ENCODE data around the gene NHERF2.

The NHERF2 gene

GRCh38 chr16:1991135-1991551 is 35.6 kb upstream of the NHERF2 start:
- DNase-seq: no peak

GRCh38 chr16:1991588-1991947 is 35.1 kb upstream of the NHERF2 start:
- no peak for DNase-seq

GRCh38 chr16:1991948-1992703 is 34.6 kb upstream of the NHERF2 start:
- peak; percentile 96 for DNase-seq

GRCh38 chr16:1992704-1993317 is 33.9 kb upstream of the NHERF2 start:
- DNase-seq: no peak

GRCh38 chr16:1993731-1994131 is 33.0 kb upstream of the NHERF2 start:
- DNase-seq: no peak

GRCh38 chr16:1997494-1998359 is 29.0 kb upstream of the NHERF2 start:
- DNase-seq: no peak

GRCh38 chr16:1998360-1998835 is 28.3 kb upstream of the NHERF2 start:
- DNase-seq: no peak

- DNase-seq: no peak
Measured at GRCh38 chr16:1998852-1999801, 27.6 kb upstream of the NHERF2 start.

GRCh38 chr16:1999866-2000514 is 26.7 kb upstream of the NHERF2 start:
- DNase-seq: no peak

GRCh38 chr16:2001035-2001434 is 25.7 kb upstream of the NHERF2 start:
- DNase-seq: no peak

- no peak for DNase-seq
Measured at GRCh38 chr16:2001456-2002355, 25.0 kb upstream of the NHERF2 start.

GRCh38 chr16:2002406-2003230 is 24.1 kb upstream of the NHERF2 start:
- DNase-seq: no peak

- DNase-seq: no peak
Measured at GRCh38 chr16:2003231-2003826, 23.4 kb upstream of the NHERF2 start.

GRCh38 chr16:2003827-2004641 is 22.7 kb upstream of the NHERF2 start:
- DNase-seq: peak; percentile 84

- no peak for DNase-seq
Measured at GRCh38 chr16:2004795-2005517, 21.7 kb upstream of the NHERF2 start.

- no peak for DNase-seq
Measured at GRCh38 chr16:2005646-2006045, 21.1 kb upstream of the NHERF2 start.

- no peak for DNase-seq
Measured at GRCh38 chr16:2006317-2006716, 20.4 kb upstream of the NHERF2 start.
